ENCODE results near the gene SPRYD7.

GRCh38 chr13:49958321-49958720, 22.2 kb upstream of the SPRYD7 start:
- TF ChIP-seq EZH2 (IDR thresholded peaks at IDR 0.05; ENCODE audit: low read length, missing control alignments) (no peak), CTCF (conservative IDR thresholded peaks at IDR 0.05 in 1 of 2, IDR thresholded peaks at IDR 0.05 in 1 of 2; ENCODE audit: low read depth in 1 of 2, low read length in 2 of 2) (no peak)

Measured in fibroblast of lung (primary cell).